ENCODE measurements around the gene OTUB1.

- TF ChIP-seq SREBF2 (IDR thresholded peaks at IDR 0.05) (no peak), CTCF (IDR thresholded peaks at IDR 0.05) (no peak), MAX (IDR thresholded peaks at IDR 0.05) (no peak), PHF8 (IDR thresholded peaks at IDR 0.05; ENCODE audit: borderline replicate concordance, low read depth) (no peak), FOXS1 (CRISPR knock-in tag; IDR thresholded peaks at IDR 0.05) (no peak), POLR2A (IDR thresholded peaks at IDR 0.05; ENCODE audit: low read length) (no peak), ZNF302 (CRISPR knock-in tag; IDR thresholded peaks at IDR 0.05) (no peak), HOXA7 (CRISPR knock-in tag; IDR thresholded peaks at IDR 0.05) (no peak)
Measured at GRCh38 chr11:64043545-64043944, 57.3 kb downstream of the OTUB1 start.
